GM21381 (cell line): ENCODE data around the gene GAS2L2.
"Not testable (repeated sequence)": the region's sequence is repeated elsewhere in the genome, so short reads cannot be mapped to it uniquely, and the experiment has no call there.

Experiments
- ATAC-seq: cut with Tn5 transposase; IDR thresholded peaks from one replicate; pipeline ENCODE4 v1.9.1; 2021; ENCODE audit warnings: mild to moderate bottlenecking, moderate library complexity; ENCODE audit not compliant: unreplicated experiment

GAS2L2 gene

GRCh38 chr17:35730400-35731005 is 22.5 kb downstream of the GAS2L2 start:
- ATAC-seq, result no peak

- ATAC-seq, result no peak
Observed at GRCh38 chr17:35729405-35729833, 23.6 kb downstream of the GAS2L2 start.

GRCh38 chr17:35728551-35728950 is 24.5 kb downstream of the GAS2L2 start:
- ATAC-seq, result no peak

DNA sequence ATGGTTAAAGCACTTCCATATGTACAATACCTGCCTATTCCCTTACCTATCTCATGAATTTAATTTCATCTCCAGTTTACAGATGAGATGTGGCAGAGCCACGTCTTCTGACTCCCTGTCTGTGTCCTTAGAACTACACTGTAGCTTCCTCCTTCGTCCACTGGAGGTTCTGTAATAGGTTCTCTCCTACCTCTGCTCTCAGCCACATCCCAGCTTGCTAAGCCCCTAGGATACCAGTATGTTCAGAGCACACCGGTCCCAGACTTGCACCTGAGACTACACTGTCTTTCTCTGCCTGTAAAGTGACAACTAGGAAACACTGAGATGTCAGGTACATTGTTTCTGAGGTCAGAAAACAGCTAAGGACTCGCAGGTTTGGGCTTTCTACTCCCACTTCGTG is 25.4 kb downstream of the GAS2L2 start:
- ATAC-seq, result no peak

- ATAC-seq, result no peak
Observed at GRCh38 chr17:35726953-35727460, 26.0 kb downstream of the GAS2L2 start.

DNA sequence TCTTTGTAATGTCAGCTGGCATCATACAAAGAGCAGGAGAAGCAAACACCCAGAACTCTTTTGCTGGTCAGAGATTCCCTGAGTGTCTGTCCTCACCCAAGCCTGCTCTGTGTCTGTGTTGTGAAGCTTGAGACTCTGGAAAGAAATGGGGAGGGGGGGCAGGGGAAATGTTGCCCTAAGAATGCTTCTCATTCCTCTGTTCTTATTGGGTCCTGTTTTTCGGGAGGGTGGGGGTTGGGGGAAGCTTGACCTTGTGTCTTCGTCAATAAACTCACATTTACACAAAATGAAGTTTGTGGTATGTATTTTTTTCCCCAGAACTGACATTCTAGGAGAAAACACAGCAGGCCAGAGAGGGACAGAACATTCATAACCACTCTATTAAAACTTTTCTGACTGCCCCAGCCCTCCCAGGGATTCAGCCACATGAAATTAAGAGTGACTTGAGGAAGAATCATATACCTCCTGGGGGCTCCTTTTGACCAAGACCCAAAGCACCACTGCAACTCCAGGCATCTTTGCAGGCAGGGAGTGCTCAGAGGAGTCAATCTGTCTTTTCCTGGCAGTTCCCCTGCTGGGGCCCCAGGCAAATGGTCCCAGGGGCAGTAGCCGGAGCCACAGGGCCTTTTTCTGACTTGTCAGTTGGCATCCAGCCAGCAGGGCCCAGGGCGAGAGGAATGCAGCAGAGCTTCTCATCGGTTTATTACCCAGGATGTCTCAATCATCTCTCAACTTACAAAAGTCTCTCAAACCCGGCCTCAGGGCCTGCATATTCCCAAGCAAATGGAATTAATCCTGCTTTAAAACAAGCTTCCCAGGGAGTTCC is 26.7 kb downstream of the GAS2L2 start:
- ATAC-seq, result no peak

- no peak for ATAC-seq
Observed at GRCh38 chr17:35725802-35726126, 27.3 kb downstream of the GAS2L2 start.

- no peak for ATAC-seq
Observed at GRCh38 chr17:35725058-35725457, 28.0 kb downstream of the GAS2L2 start.

GRCh38 chr17:35723735-35724134 is 29.3 kb downstream of the GAS2L2 start:
- no peak for ATAC-seq

DNA sequence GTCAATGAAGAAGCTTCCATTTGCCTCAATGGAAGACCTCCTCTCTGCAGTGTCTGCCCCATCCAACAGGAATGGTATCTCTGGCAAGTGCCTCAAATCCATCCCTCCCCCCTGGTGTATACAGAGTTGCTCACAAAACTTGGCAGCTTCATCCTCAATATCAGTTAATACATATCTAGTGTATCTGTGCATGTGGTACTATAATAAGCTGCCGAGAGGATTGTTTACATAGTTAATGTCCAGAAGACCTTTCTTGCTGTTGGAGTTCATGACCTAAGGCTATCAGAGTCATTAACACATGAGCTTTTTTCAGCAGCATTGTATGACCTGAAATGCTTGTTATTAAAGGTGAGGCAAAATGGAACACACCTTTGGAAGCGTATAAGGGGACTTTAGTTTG is 35.6 kb downstream of the GAS2L2 start:
- no peak for ATAC-seq

DNA sequence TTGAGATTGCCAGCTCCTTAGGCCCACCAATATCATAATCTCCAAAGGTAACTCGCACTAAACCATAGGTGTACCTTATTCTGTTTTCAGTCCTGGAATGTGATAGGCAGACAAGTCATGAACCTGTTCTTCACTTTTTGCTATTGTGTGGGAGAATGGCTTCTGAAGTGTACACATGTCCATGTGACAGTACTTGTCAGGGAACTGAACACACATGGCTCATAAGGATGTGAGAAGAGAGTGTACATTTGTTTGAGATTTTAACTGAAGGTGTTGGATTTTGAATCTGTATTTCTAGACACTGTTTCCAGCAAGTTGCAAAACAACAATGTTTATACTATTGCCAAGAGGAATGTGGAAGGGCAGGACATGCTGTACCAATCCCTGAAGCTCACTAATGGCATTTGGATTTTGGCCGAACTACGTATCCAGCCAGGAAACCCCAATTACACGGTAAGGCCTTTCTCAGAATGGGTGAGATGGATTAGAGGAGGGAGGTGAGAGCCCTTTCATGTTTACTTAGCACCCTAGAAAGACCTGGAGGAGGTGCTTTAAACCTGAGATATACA is 36.1 kb downstream of the GAS2L2 start:
- ATAC-seq, result no peak

GRCh38 chr17:35716173-35716572 is 36.9 kb downstream of the GAS2L2 start:
- no peak for ATAC-seq

DNA sequence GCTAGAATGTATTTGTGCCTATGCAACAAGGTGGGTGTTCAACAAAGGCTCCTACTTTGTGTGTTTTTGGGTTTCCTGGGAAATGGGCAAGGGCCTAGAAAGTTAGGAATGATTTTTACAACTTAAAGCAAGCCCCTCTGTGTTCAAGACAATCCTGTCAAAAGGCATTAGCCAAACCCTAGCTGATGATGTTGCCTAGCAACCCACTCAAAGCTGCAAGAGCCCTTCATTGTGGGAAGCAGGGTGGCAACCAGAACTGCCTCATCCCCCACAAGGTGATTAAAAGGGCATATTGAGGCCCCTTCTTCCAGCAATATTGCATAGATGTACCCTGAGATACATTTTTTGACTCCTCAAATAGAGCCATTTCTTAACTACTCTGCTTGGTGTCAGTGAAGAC is 37.6 kb downstream of the GAS2L2 start:
- no peak for ATAC-seq

- ATAC-seq, result no peak
Observed at GRCh38 chr17:35714988-35715387, 38.1 kb downstream of the GAS2L2 start.

DNA sequence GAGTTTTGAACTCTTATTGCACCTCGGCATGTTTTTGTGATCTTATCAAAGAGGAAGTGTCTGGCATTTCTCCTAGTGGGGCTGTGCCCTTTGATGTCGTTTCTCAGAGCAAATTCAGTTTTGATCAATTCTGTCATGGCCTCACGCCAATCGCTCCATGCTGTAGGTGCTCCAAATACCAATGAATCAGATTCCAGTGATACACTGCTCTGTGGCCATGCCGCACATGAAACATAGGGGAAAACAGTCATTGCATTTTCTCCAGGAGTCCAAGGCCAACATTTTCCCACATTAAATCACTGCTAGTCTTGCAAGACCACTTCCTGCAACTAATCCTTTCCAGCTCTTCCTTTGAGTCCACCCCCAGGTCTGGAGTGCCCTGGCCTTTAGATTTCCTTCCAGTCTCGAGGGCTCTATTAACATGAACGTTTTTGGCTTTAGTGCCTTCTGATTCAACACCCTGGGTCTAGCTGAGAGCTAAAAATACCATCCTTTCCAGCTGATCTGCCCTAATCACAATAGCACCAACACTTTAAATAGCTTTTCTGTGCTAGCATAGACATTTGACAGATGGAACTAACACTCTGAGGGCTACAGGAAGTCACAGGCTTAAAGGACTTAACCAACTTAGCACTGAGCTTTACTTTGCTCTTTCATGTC is 39.8 kb downstream of the GAS2L2 start:
- ATAC-seq, result no peak

DNA sequence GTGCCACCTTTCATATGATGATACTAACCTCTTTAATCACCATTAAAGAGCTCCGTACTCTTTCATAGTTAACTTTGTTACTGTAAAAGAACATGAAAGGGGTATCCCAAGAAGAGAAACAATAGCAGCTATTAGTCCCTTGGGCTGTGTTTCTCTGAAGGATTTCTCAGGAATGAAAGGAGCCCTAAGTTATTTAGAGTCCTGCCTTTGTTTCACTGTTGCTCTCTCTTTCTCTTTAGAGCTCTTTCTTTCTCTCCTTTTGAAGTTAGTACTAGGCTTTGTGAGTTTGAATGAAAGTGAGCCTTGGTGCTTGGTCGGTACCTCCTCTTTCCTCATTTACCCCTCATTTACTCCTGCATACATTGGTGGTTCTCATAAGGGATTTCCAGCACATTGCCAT is 42.1 kb downstream of the GAS2L2 start:
- no peak for ATAC-seq

DNA sequence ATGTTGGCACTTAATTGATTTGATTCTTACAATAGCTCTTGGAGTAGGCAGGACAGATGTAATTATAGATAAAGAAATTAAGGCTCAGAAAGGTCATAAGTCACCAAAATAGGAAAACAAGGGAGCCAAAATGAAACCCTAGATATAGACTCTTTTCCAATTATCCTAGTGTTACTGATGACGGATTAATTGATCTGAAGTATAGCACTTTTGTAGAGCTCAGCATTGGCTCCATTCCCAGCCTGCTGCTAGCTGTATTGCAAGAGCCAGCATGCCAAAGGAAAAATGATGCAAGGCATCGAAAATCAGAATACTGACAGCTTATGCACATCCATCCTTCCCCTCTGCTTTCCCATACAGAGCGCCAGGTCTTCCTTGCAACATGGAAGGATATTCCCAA is 43.2 kb downstream of the GAS2L2 start:
- no peak for ATAC-seq

DNA sequence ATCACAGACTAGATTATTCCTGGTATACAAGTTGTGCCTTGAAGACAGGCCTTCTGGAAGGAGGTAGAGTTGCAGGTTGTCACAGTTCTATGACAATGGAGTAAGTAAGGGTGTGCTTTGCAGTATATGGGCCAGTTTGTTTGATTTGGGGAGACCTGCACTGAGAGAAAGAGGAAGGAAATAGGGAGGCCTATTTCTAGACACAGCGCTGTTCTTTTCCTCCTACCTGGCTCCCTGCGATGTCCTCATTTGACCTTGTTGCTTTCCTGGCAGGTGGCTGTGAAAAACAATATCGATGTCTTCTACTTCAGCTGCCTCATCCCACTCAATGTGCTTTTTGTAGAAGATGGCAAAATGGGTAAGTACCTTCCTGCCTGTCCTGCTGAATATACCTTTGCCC is 44.1 kb downstream of the GAS2L2 start:
- no peak for ATAC-seq

- no peak for ATAC-seq
Observed at GRCh38 chr17:35708149-35708548, 44.9 kb downstream of the GAS2L2 start.

DNA sequence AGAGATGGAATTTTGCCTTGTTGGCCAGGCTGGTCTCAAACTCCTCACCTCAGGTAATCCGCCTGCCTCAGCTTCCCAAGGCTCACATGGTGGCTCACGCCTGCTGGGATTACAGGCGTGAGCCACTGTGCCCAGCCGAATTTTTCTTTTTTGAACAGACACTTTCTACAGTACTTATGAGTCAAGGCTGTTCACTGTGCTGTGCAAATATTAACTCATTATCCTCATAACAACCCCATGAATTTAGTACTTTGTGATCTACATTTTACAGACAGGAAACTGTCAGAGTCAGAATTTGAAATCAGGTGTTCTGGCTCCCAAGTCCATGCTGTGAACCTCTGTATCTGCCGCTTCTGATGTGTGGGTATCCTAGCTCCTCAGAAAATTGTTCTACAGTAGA is 47.3 kb downstream of the GAS2L2 start:
- no peak for ATAC-seq

DNA sequence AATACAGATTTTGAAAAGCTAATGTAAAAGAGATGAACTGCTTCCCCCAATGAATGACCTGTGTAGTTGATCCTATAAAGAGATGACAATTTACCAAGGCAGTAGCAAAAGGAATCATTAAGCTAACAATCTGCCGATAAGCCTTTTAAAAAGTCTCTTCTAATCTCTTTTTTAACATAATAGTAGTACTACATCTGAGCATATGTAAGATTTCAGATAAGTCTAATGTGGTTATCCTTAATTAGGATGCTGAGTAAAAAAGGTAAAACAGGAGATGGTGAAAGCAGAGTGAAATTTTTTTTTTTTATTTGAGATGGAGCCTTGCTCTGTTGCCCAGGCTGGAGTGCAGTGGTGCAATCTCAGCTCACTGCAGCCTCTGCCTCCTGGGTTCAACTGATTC is 47.8 kb downstream of the GAS2L2 start:
- ATAC-seq, result no peak

- ATAC-seq, result not testable (repeated sequence)
Observed at GRCh38 chr17:35703308-35703707, 49.7 kb downstream of the GAS2L2 start.
